DND-41 (cell line): ENCODE data around the gene VTI1A.

Experiments
- EZH2 ChIP-seq: IDR thresholded peaks from 3 replicates; pipeline ENCODE4 v1.6.1; 2012; ENCODE audit warnings: borderline replicate concordance, low read depth, mild to moderate bottlenecking, moderate library complexity, low read length, inconsistent platforms; ENCODE audit not compliant: severe bottlenecking
- TF ChIP-seq, protein P1 (sequence below): IDR thresholded peaks from 2 replicates; pipeline ENCODE4 v1.5.1; 2012; ENCODE audit warnings: borderline replicate concordance, low read length, moderate library complexity, mild to moderate bottlenecking; ENCODE audit not compliant: poor library complexity, severe bottlenecking; ENCODE audit errors: extremely low read depth

DNA sequence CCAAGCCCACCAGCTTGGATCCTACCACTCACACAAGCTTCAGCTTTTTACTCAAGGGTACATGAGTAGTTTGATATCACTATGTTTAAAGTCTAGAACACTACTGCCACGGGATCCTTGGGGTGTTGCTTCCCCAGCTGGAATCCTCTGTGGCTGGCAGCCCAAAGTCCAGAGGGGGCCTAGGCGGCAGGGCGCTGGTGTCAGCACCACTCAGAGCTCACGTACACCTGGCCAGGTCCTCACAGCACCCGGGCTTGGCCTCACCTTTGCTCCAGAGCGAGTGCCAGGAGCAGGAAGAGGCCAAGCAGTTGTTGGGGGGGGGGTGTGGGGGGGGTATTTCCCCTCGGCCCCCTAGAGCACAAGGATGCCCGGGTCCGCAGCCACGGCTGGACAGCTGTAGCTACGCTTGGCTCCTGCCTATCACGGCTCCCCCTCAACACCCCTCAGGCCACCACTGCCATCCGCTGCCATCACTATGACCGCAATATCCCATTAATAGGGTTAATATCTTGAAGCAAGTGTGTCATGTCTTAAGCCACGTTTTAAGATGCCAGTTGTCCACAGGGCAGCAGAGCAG lies 17.3 kb upstream of the VTI1A start:
- TF ChIP-seq EZH2: no peak
- TF ChIP-seq, protein P1, sequence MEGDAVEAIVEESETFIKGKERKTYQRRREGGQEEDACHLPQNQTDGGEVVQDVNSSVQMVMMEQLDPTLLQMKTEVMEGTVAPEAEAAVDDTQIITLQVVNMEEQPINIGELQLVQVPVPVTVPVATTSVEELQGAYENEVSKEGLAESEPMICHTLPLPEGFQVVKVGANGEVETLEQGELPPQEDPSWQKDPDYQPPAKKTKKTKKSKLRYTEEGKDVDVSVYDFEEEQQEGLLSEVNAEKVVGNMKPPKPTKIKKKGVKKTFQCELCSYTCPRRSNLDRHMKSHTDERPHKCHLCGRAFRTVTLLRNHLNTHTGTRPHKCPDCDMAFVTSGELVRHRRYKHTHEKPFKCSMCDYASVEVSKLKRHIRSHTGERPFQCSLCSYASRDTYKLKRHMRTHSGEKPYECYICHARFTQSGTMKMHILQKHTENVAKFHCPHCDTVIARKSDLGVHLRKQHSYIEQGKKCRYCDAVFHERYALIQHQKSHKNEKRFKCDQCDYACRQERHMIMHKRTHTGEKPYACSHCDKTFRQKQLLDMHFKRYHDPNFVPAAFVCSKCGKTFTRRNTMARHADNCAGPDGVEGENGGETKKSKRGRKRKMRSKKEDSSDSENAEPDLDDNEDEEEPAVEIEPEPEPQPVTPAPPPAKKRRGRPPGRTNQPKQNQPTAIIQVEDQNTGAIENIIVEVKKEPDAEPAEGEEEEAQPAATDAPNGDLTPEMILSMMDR: no peak
